NCI-H774 (cell line): ENCODE results near the gene CD4.

Experiments
- DNase-seq: peaks from one replicate; lab custom pipeline; 2025; lab: John Stamatoyannopoulos, UW

CD4 gene

DNA sequence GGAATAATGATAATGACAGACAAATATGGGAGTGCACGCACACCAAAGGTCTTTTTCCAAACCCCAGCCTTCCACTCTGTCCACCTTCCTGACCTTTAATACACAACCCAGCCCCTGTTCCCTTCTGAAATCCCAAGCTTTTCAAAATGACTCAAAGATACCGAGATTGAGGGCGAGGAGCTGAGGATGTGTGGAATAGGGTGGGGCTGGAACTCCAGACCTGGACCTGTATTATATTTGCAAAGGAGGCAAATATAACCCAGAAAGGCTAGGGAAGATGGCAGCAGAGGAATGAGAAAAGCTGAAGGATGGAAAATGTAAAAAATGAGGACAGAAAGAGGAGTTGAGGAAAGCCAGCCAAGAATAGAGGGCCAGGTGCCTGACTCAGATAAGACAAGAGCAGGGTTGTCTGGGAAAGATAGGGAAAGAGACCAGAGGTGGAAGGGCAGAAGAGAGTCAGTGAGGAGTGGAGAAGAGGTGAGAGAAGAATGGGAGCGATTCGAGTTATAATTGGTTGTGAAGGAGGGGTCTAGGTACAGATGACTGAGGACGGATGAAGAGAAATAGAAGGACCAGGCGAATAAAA is 24.2 kb upstream of the CD4 start:
- no peak for DNase-seq

DNA sequence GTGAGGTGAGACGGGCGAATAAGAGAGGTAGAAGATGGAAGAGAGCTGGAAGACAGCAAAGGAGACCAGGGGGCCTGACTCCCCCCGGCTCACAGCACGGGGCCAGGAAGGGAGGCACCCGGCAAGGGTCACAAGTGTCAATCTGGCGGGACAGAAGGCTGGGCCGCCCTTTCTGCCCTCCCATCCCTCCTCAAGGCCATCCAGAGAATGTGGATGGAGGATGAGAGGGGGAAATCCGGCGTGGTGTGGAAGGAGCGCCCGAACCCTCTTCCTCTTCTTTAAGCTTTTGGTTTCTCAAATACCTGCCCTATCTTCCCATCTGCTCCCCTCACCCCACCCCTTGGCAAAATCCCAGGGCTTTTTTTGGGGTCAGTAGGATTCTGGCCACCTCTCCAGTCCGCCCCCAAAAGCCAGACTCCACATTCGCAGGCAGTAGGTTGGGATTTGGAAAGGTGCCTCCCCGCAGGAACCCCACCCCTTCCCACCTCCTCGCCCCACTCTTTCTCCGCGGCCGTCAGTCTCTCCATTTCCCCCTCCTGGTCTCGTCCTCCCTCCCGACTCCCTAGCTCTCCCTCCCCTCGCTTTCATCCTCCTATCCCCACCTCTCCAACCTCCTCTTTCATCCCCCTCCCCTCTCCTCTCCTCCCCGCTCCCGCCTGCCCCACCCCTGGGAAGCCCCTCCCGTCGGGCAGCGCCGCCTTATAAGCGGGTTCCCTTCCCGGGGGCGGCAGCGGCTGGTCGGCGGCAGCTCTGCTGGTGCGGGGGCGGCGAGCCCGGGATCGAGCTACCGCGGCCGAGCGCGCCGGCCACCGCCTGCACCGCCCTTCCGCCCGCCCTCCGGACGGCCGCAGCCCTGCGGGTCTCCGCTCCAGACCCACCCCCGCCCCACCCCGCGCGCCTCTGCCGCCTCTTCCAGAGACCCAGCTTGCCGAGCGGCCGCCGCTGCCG is 23.4 kb upstream of the CD4 start, which contains the start of gene PTMS:
TSS of gene PTMS (plus strand) at position 730 of the 948 bp plus-strand sequence. CDS start 343 bp downstream, outside the sequence.
- DNase-seq = peak; percentile 94

DNA sequence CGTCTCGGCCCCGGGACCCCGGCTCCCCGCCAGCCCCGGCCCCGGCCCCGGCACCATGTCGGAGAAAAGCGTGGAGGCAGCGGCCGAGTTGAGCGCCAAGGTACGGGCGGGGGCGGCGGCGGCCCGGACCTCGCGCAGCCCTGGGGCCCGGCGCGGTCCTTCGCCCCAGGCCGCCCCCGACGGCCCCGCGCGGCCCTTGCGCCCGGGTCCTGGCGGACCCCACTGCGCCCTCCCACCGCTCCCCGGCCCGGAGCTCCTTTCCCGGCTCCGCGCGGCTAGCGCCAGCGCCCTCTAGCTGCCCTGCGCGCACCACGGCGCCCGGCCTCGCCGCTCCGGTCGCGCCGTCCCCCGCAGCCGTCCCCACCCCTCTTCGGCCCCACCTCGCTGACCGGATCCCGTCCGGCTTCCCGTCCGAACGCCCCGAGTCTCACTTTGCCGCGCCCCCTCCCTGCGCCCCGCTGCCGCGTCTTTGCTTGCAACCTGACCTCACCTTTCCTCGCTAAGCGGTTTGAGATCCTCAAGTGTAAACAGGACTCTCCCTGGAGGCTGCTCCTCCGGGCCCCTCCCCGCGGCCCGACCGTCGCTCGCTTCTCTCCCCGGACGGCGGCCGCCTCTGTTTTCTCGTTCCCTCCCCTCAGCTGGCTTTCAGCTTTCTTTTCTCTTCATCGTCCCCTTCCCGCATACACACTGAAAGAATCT is 22.5 kb upstream of the CD4 start:
- peak; percentile 64 for DNase-seq

DNA sequence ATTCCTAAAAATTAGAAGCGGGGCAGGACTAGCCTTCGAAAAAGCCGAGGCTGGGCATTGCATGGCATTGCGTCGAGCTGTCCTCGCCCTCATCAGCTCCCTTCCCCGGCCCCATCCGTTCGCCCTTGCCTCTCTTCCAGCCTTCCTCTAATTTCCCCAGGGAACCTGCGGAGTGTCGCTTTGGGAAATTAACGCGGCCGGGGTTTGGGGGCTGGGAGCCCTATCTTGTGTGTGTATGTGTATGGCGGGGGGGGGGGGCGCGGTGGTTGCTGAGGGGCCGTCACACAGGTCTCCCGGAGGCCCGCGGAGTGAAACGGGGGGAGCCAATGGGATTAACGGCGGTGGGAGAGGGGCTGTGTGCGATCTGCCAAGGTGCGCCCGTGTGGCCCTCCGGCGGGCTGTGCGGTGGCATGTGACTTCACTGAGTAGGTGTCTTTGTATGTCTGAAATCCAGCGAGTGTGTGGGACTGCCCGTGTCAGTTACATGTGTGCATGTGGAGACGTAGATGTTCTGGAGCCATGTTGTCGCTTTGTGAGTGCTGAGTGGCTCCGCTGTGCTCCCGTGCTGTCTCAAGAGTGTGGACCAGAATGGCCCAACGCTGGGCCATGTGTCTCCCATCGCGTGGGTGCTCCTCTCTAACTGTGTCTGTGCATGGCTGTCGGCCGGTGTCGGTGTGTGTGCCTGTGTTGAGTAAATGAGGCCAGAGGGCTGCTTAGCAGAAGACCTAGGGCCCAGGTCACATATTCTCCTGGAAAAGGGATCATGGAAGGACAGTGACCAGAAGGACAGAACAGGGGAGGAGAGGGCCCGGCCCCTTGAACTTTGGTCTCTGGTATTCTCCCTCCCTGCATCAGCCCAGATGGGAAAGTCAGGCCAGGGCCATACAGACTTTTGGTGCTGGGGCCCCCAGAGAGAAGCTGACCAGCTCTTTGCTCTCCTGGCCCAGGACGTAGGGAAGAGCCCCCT is 21.7 kb upstream of the CD4 start:
- no peak for DNase-seq

GRCh38 chr12:6768437-6768914 is 20.9 kb upstream of the CD4 start:
- no peak for DNase-seq

- peak; percentile 32 for DNase-seq
These were observed 20.3 kb upstream of the CD4 start for GRCh38 chr12:6768990-6769389.

- DNase-seq = no peak
These were observed 19.7 kb upstream of the CD4 start for GRCh38 chr12:6769666-6770065.

- DNase-seq = no peak
These were observed 19.2 kb upstream of the CD4 start for GRCh38 chr12:6770094-6770493.

GRCh38 chr12:6770600-6770999 is 18.7 kb upstream of the CD4 start:
- no peak for DNase-seq

DNA sequence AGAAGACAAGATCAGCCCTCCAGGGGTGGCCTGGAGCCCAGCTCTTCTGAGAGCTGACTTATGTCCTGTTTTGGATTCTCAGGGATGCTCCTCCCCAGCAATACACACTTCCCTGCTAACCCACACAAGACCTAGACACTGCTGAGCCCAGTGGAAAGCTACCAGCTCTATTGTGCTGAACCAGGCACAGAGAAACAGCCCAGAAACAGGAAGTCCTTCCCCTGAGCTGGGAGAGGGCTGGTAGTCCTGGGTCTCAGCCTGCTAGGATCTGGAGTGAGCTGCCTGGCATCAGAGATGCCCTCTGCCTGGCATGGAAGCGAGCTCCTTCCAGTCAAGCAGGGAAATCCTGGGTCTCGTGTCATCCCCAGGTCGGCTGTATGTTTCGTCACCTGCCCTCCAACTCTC is 18.2 kb upstream of the CD4 start:
- no peak for DNase-seq

- no peak for DNase-seq
These were observed 17.6 kb upstream of the CD4 start for GRCh38 chr12:6771509-6772330.

GRCh38 chr12:6772331-6772695 is 17.0 kb upstream of the CD4 start, which contains the start of gene LAG3:
Gene LAG3, plus strand, starts transcription at chr12:6772520. Its CDS starts 333 bp downstream, at chr12:6772853.
- no peak for DNase-seq

GRCh38 chr12:6772726-6773589 is 16.4 kb upstream of the CD4 start:
- DNase-seq = no peak

GRCh38 chr12:6773590-6774351 is 15.6 kb upstream of the CD4 start:
- DNase-seq = no peak

- no peak for DNase-seq
These were observed 14.7 kb upstream of the CD4 start for GRCh38 chr12:6774499-6775062.

DNA sequence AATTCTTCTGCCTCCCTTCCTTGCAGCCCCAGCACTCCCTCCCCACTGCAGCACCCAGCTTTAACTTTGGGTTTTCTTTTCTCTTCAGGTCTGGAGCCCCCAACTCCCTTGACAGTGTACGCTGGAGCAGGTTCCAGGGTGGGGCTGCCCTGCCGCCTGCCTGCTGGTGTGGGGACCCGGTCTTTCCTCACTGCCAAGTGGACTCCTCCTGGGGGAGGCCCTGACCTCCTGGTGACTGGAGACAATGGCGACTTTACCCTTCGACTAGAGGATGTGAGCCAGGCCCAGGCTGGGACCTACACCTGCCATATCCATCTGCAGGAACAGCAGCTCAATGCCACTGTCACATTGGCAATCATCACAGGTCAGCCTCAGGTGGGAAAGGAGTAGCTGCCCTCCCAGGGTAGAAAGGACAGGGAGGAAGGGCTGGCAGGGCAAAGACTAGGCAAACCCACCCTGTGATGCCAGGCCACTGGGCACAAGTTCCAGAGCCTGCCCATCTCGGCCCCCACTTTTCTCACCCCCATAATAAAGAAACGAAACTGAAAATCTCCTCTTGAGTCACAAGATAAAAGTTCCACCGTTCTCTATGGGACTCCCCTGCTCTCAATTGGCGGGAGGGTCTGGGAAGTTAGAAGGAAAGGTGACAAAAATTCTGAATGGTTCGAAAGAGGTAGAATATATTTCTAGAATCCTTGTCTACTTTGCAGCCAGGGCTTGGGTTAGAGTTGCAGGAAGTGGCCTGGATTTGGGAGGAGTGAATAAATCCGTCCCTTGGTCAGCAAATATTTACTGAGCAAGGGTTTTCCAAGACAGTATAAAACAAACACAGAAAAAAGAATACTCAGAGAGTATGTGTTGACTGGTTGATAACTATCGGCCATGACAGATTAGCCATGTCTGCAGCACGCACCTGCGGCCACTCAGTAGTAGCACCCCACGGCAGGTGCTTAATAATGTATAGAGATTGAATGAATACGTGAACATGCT is 13.8 kb upstream of the CD4 start:
- peak; percentile 20 for DNase-seq

DNA sequence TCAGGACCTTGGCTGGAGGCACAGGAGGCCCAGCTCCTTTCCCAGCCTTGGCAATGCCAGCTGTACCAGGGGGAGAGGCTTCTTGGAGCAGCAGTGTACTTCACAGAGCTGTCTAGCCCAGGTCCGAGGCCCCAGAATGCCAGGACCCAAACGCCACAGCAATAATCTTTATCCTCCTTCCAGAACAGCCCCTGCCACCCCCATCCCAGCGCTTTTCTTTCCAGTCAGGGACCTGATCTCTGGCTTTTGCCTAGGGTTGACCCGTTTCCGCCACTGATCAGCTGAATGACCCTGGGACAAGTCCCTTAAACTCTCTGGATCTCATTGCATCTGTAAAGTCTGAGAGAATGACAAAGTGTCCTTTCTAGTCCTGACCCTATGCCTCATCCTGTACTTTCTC is 11.9 kb upstream of the CD4 start:
- DNase-seq = no peak
